ENCODE data around the gene AFAP1L2.

Gene AFAP1L2

GRCh38 chr10:114260366-114260765 lies 143.9 kb downstream of the AFAP1L2 start:
- no peak for DNase-seq

- DNase-seq = no peak
Observed at GRCh38 chr10:114259824-114260223, 144.5 kb downstream of the AFAP1L2 start.

GRCh38 chr10:114258274-114258840 lies 145.9 kb downstream of the AFAP1L2 start:
- no peak for DNase-seq

- no peak for DNase-seq
Observed at GRCh38 chr10:114257498-114257897, 146.8 kb downstream of the AFAP1L2 start.

- DNase-seq = no peak
Observed at GRCh38 chr10:114256822-114257221, 147.5 kb downstream of the AFAP1L2 start.

- DNase-seq = no peak
Observed at GRCh38 chr10:114256008-114256765, 148.1 kb downstream of the AFAP1L2 start.

- DNase-seq = no peak
Observed at GRCh38 chr10:114255227-114255626, 149.1 kb downstream of the AFAP1L2 start.

GRCh38 chr10:114252883-114253282 lies 151.4 kb downstream of the AFAP1L2 start:
- DNase-seq = no peak

GRCh38 chr10:114252092-114252491 lies 152.2 kb downstream of the AFAP1L2 start:
- no peak for DNase-seq

- no peak for DNase-seq
Observed at GRCh38 chr10:114250716-114251115, 153.6 kb downstream of the AFAP1L2 start.

- DNase-seq = no peak
Observed at GRCh38 chr10:114250236-114250635, 154.1 kb downstream of the AFAP1L2 start.

GRCh38 chr10:114246679-114247305 lies 157.5 kb downstream of the AFAP1L2 start:
- no peak for DNase-seq

- DNase-seq = no peak
Observed at GRCh38 chr10:114245121-114245791, 159.0 kb downstream of the AFAP1L2 start.

Data from stimulated activated CD8-positive, alpha-beta memory T cell treated with anti-CD3 and anti-CD28 coated beads, Interleukin-4, amount 100 ng/mL, for 48 hours (primary cell).